ENCODE data around the gene TBL1XR1. TPM values are rescaled to one million over a fixed set of nuclear protein-coding genes. Genes with fewer than 3 reads are reported as not detected.
A peak's percentile ranks its signal among the peaks of the same experiment; 100 is the strongest.

Gene TBL1XR1
- total and polyA plus RNA-seq, 4 donors, result 24.1 to 203 (median 77.4) TPM

DNA sequence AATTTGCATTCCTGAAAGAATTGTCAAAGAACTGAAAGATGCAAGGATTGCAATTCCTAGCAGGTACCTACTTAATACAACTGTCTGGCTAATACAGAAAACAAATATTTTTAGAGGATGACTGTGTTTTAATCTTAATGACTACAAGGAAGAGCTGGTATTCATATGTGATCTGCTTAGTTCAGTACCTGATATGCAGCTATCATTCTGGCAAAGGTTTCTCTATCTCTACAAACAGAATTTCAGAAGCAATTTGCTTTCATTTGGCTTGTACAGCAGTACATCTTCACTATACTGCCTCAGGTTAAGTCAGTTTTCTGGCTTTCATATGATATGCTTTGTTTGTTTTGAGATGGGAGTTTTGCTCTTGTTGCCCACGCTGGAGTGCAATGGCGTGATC, 51.3 kb downstream of the TBL1XR1 start:
- whole genome bisulfite sequencing, 2 donors, result 84 to 96% methylated on average over 2 of the region's 2 CpGs
- Histone ChIP-seq H3K4me1 (ENCODE audit: control insufficient read depth in 5 of 5, insufficient read depth in 5 of 5, low read length in 5 of 5) (peaks cover 11 to 42% (median 28%) of the 10 kb centered on the region in 5 donors), H3K4me3 (no peak overlapping the region), H3K9ac (ENCODE audit: insufficient read depth in 1 of 2, low read length in 2 of 2) (no peak overlapping the region), H3K27me3 (ENCODE audit: control insufficient read depth in 3 of 3, insufficient read depth in 3 of 3, low read length in 2 of 3) (no peaks in the 10 kb centered on the region), H3K36me3 (ENCODE audit: control insufficient read depth in 4 of 4, insufficient read depth in 4 of 4, low read length in 4 of 4) (peaks cover 0 to 1% (median 0%) of the 10 kb centered on the region in 4 donors), H3K9me3 (ENCODE audit: control insufficient read depth in 4 of 4, insufficient read depth in 3 of 4, low read length in 3 of 4) (no peaks in the 10 kb centered on the region), H3K27ac (ENCODE audit: low read depth in 1 of 2, low read length in 1 of 2) (no peak overlapping the region)
- ATAC-seq (ENCODE audit: insufficient read depth, low FRiP score) (no peak), DNase-seq (no peak)
- no peak for TF ChIP-seq CTCF (IDR thresholded peaks at IDR 0.05; ENCODE audit: control extremely low read depth, extremely low read depth)

DNA sequence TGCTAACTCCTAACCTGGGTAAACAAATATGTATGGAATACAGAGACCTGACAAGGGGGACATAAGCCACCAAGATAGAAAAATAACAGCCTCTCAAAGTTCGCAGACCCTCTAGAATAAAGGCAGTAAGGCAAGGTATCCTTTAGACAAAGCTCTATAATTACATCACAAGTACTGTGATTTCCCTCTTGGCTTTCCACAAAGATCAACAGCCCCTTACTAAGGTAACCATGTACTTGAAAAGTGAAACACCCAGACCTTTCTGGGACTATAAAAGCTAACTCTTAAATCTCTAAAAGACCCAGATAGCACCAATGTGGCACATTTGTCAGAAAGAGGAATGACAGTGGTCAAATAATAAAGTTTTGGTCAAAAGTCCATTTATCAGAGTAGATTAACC, 51.9 kb downstream of the TBL1XR1 start:
- no peak for DNase-seq
- peaks cover 0 to 1% (median 0%) of the 10 kb centered on the region in 4 donors for H3K36me3 ChIP-seq (ENCODE audit: control insufficient read depth in 4 of 4, insufficient read depth in 4 of 4, low read length in 4 of 4)
- H3K9me3 ChIP-seq (ENCODE audit: control insufficient read depth in 4 of 4, insufficient read depth in 3 of 4, low read length in 3 of 4), result no peaks in the 10 kb centered on the region
- peaks cover 9 to 39% (median 24%) of the 10 kb centered on the region in 5 donors for H3K4me1 ChIP-seq (ENCODE audit: control insufficient read depth in 5 of 5, insufficient read depth in 5 of 5, low read length in 5 of 5)
- WGBS, 2 donors, result 64 to 86% methylated on average over 1 of the region's 1 CpG
- no peaks in the 10 kb centered on the region for H3K27me3 ChIP-seq (ENCODE audit: control insufficient read depth in 3 of 3, insufficient read depth in 3 of 3, low read length in 2 of 3)
- ATAC-seq (ENCODE audit: insufficient read depth, low FRiP score), result no peak
- H3K27ac ChIP-seq (ENCODE audit: low read depth in 1 of 2, low read length in 1 of 2), result no peak overlapping the region
- H3K4me3 ChIP-seq, result no peak overlapping the region
- TF ChIP-seq CTCF (IDR thresholded peaks at IDR 0.05; ENCODE audit: control extremely low read depth, extremely low read depth), result no peak
- no peak overlapping the region for H3K9ac ChIP-seq (ENCODE audit: insufficient read depth in 1 of 2, low read length in 2 of 2)

- Histone ChIP-seq H3K27ac (ENCODE audit: low read depth in 1 of 2, low read length in 1 of 2) (no peak overlapping the region), H3K36me3 (ENCODE audit: control insufficient read depth in 4 of 4, insufficient read depth in 4 of 4, low read length in 4 of 4) (peaks cover 0 to 1% (median 0%) of the 10 kb centered on the region in 4 donors), H3K4me1 (ENCODE audit: control insufficient read depth in 5 of 5, insufficient read depth in 5 of 5, low read length in 5 of 5) (peaks cover 5 to 34% (median 20%) of the 10 kb centered on the region in 5 donors), H3K4me3 (no peak overlapping the region), H3K9ac (ENCODE audit: insufficient read depth in 1 of 2, low read length in 2 of 2) (no peak overlapping the region), H3K27me3 (ENCODE audit: control insufficient read depth in 3 of 3, insufficient read depth in 3 of 3, low read length in 2 of 3) (no peaks in the 10 kb centered on the region), H3K9me3 (ENCODE audit: control insufficient read depth in 4 of 4, insufficient read depth in 3 of 4, low read length in 3 of 4) (no peaks in the 10 kb centered on the region)
- TF ChIP-seq CTCF (IDR thresholded peaks at IDR 0.05; ENCODE audit: control extremely low read depth, extremely low read depth), result no peak
- ATAC-seq (ENCODE audit: insufficient read depth, low FRiP score) (no peak), DNase-seq (peak in 1 of 3 donors; percentile 41)
- 14 to 24% methylated on average over 3 of the region's 3 CpGs for WGBS, 2 donors
These were observed 52.4 kb downstream of the TBL1XR1 start for GRCh38 chr3:177144922-177145321.
